ENCODE data around the gene ANKRD18A. TPM values are rescaled to one million over a fixed set of nuclear protein-coding genes. Genes with fewer than 3 reads are reported as not detected.
"Not testable (repeated sequence)": the region's sequence is repeated elsewhere in the genome, so short reads cannot be mapped to it uniquely, and the experiment has no call there.

The ANKRD18A gene
- total and polyA plus RNA-seq, 3 experiments from 2014 or later, result 0.49 to 2.1 (median 0.79) TPM

GRCh38 chr9:38621434-38622287 lies 1.3 kb upstream of the ANKRD18A start:
- peak in 4 of 5 donors; percentile 6 to 55 (median 27) for DNase-seq
- Mint-ChIP-seq H3K4me1 (peaks cover 9 to 26% (median 10%) of the 10 kb centered on the region in 3 donors), H3K27me3 (peaks cover 26 to 53% of the 10 kb centered on the region in 2 donors), H3K4me3 (peak overlapping the region; percentile 54 to 89 (median 83)), H3K9me3 (peaks cover 4 to 15% (median 11%) of the 10 kb centered on the region in 5 donors), H3K27ac (peak overlapping the region in 2 of 8 donors; percentile 18 to 35), H3K36me3 (no peaks in the 10 kb centered on the region)
- Histone ChIP-seq H3K27me3 (ENCODE audit: insufficient read depth, low read length, poor library complexity, severe bottlenecking) (no peaks in the 10 kb centered on the region), H3K9me3 (ENCODE audit: low read length) (no peaks in the 10 kb centered on the region), H3K36me3 (ENCODE audit: insufficient read depth, low read length) (no peaks in the 10 kb centered on the region), H3K4me1 (ENCODE audit: insufficient read depth, low read length) (no peaks in the 10 kb centered on the region), H3K4me3 (ENCODE audit: low read length) (peak overlapping the region; percentile 63), H3K27ac (ENCODE audit: low read depth, low read length) (no peak overlapping the region)
- ChIA-PET CTCF (interaction anchor here (1.1 to 1.2 kb wide), 2 partner anchors 13 to 84 kb away, joined by 3 to 5 read pairs; no protein-coding TSS in a partner anchor), POLR2A (no interaction called here)

- Histone ChIP-seq H3K9me3 (ENCODE audit: low read length) (no peaks in the 10 kb centered on the region), H3K27me3 (ENCODE audit: insufficient read depth, low read length, poor library complexity, severe bottlenecking) (no peaks in the 10 kb centered on the region), H3K27ac (ENCODE audit: low read depth, low read length) (no peak overlapping the region), H3K36me3 (ENCODE audit: insufficient read depth, low read length) (no peaks in the 10 kb centered on the region), H3K4me1 (ENCODE audit: insufficient read depth, low read length) (no peaks in the 10 kb centered on the region), H3K4me3 (ENCODE audit: low read length) (peak overlapping the region; percentile 63)
- ChIA-PET CTCF (no interaction called here), POLR2A (no interaction called here)
- H3K27me3 Mint-ChIP-seq, result peaks cover 19 to 47% of the 10 kb centered on the region in 2 donors
- DNase-seq, result peak in 1 of 5 donors; percentile 2
- no peaks in the 10 kb centered on the region for H3K36me3 Mint-ChIP-seq
- H3K4me3 Mint-ChIP-seq, result peak overlapping the region; percentile 82 to 89 (median 84)
- H3K27ac Mint-ChIP-seq, result peak overlapping the region in 3 of 8 donors; percentile 42 to 87 (median 43)
- H3K4me1 Mint-ChIP-seq, result peaks cover 5 to 26% (median 10%) of the 10 kb centered on the region in 3 donors
- H3K9me3 Mint-ChIP-seq, result peaks cover 0 to 5% (median 3%) of the 10 kb centered on the region in 5 donors
Observed at GRCh38 chr9:38619556-38620447, 594 bp downstream of the ANKRD18A start.

- H3K27ac Mint-ChIP-seq, CTCF ChIA-PET: not testable (repeated sequence)
Observed at GRCh38 chr9:38598029-38598745, 22.2 kb downstream of the ANKRD18A start.

GRCh38 chr9:38595117-38595516 lies 25.3 kb downstream of the ANKRD18A start:
- H3K27ac ChIP-seq (ENCODE audit: low read depth, low read length); DNase-seq; CTCF ChIA-PET; H3K9me3 Mint-ChIP-seq; H3K4me3 Mint-ChIP-seq; POLR2A ChIA-PET; H3K4me1 ChIP-seq (ENCODE audit: insufficient read depth, low read length); H3K36me3 ChIP-seq (ENCODE audit: insufficient read depth, low read length); H3K9me3 ChIP-seq (ENCODE audit: low read length); H3K4me1 Mint-ChIP-seq; H3K27me3 Mint-ChIP-seq; H3K4me3 ChIP-seq (ENCODE audit: low read length); H3K27ac Mint-ChIP-seq; H3K27me3 ChIP-seq (ENCODE audit: insufficient read depth, low read length, poor library complexity, severe bottlenecking); H3K36me3 Mint-ChIP-seq: not testable (repeated sequence)

More at GRCh38 chr9:38598029-38598745, 22.2 kb downstream of the ANKRD18A start:
- H3K4me3 ChIP-seq (ENCODE audit: low read length); H3K9me3 ChIP-seq (ENCODE audit: low read length); DNase-seq; H3K9me3 Mint-ChIP-seq; H3K4me3 Mint-ChIP-seq; H3K4me1 Mint-ChIP-seq; H3K36me3 Mint-ChIP-seq; POLR2A ChIA-PET; H3K27ac ChIP-seq (ENCODE audit: low read depth, low read length); H3K36me3 ChIP-seq (ENCODE audit: insufficient read depth, low read length); H3K4me1 ChIP-seq (ENCODE audit: insufficient read depth, low read length); H3K27me3 ChIP-seq (ENCODE audit: insufficient read depth, low read length, poor library complexity, severe bottlenecking); H3K27me3 Mint-ChIP-seq: not testable (repeated sequence)

- H3K9me3 ChIP-seq (ENCODE audit: low read length); H3K27me3 ChIP-seq (ENCODE audit: insufficient read depth, low read length, poor library complexity, severe bottlenecking); H3K36me3 Mint-ChIP-seq; H3K4me3 ChIP-seq (ENCODE audit: low read length); H3K27ac Mint-ChIP-seq; POLR2A ChIA-PET; H3K36me3 ChIP-seq (ENCODE audit: insufficient read depth, low read length); H3K27me3 Mint-ChIP-seq; CTCF ChIA-PET; H3K4me3 Mint-ChIP-seq; H3K9me3 Mint-ChIP-seq; DNase-seq; H3K27ac ChIP-seq (ENCODE audit: low read depth, low read length); H3K4me1 ChIP-seq (ENCODE audit: insufficient read depth, low read length); H3K4me1 Mint-ChIP-seq: not testable (repeated sequence)
Observed at GRCh38 chr9:38591346-38592063, 28.9 kb downstream of the ANKRD18A start.

GRCh38 chr9:38583765-38584164 lies 36.6 kb downstream of the ANKRD18A start:
- DNase-seq; H3K4me3 ChIP-seq (ENCODE audit: low read length); H3K4me1 Mint-ChIP-seq; H3K36me3 Mint-ChIP-seq; H3K9me3 ChIP-seq (ENCODE audit: low read length); H3K27me3 Mint-ChIP-seq; H3K27me3 ChIP-seq (ENCODE audit: insufficient read depth, low read length, poor library complexity, severe bottlenecking); CTCF ChIA-PET; H3K27ac ChIP-seq (ENCODE audit: low read depth, low read length); H3K4me1 ChIP-seq (ENCODE audit: insufficient read depth, low read length); H3K36me3 ChIP-seq (ENCODE audit: insufficient read depth, low read length); H3K9me3 Mint-ChIP-seq; H3K4me3 Mint-ChIP-seq; POLR2A ChIA-PET; H3K27ac Mint-ChIP-seq: not testable (repeated sequence)

GRCh38 chr9:38580112-38580511 lies 40.3 kb downstream of the ANKRD18A start:
- POLR2A ChIA-PET; H3K27me3 ChIP-seq (ENCODE audit: insufficient read depth, low read length, poor library complexity, severe bottlenecking); H3K27me3 Mint-ChIP-seq; H3K4me3 Mint-ChIP-seq; H3K9me3 Mint-ChIP-seq; DNase-seq; H3K27ac ChIP-seq (ENCODE audit: low read depth, low read length); H3K4me1 ChIP-seq (ENCODE audit: insufficient read depth, low read length); H3K36me3 ChIP-seq (ENCODE audit: insufficient read depth, low read length); H3K36me3 Mint-ChIP-seq; H3K4me3 ChIP-seq (ENCODE audit: low read length); H3K9me3 ChIP-seq (ENCODE audit: low read length); H3K4me1 Mint-ChIP-seq; H3K27ac Mint-ChIP-seq; CTCF ChIA-PET: not testable (repeated sequence)

Data from CD8-positive, alpha-beta memory T cell (primary cell).